ENCODE measurements around the gene SPINT1. TPM values are rescaled to one million over a fixed set of nuclear protein-coding genes. Genes with fewer than 3 reads are reported as not detected.
A peak's percentile ranks its signal among the peaks of the same experiment; 100 is the strongest.

The SPINT1 gene
- total RNA-seq, 1 donor from 2014 or later, result 0.87 TPM

GRCh38 chr15:40803688-40804087 lies 40.2 kb upstream of the SPINT1 start:
- TF ChIP-seq CTCF (IDR thresholded peaks at IDR 0.05), result no peak
- no peaks in the 10 kb centered on the region for H3K27me3 Mint-ChIP-seq (ENCODE audit: low read depth)
- no peaks in the 10 kb centered on the region for H3K9me3 Mint-ChIP-seq (ENCODE audit: low read depth)
- no peak for DNase-seq (ENCODE audit: low spot score)
- H3K4me3 Mint-ChIP-seq (ENCODE audit: unreplicated experiment), result no peak overlapping the region
- H3K36me3 Mint-ChIP-seq (ENCODE audit: low read depth), result peaks cover 5% of the 10 kb centered on the region
- peaks cover 16% of the 10 kb centered on the region for H3K4me1 Mint-ChIP-seq (ENCODE audit: low read depth)
- no peak overlapping the region for H3K27ac Mint-ChIP-seq (ENCODE audit: unreplicated experiment)

DNA sequence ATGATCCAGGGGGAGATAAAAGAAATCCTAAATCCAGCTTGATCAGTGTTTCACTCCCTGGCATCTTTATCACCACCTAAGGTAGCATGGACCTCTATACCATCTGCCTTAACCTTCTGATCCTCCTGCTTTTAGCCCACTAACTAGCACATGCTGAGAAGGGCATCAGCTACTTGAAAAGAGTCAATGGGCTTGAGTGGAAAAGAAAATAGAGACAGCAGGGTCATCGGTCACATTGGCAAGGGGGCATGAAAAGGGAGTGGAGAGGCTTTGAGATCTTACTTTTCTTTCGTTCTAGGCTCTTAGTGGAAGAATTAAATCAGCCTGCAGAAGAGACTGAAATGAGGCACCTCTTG lies 37.2 kb upstream of the SPINT1 start:
- peaks cover 5% of the 10 kb centered on the region for H3K36me3 Mint-ChIP-seq (ENCODE audit: low read depth)
- peak overlapping the region; percentile 88 for H3K4me3 Mint-ChIP-seq (ENCODE audit: unreplicated experiment)
- no peak for TF ChIP-seq CTCF (IDR thresholded peaks at IDR 0.05)
- no peak for DNase-seq (ENCODE audit: low spot score)
- H3K27ac Mint-ChIP-seq (ENCODE audit: unreplicated experiment), result peak overlapping the region; percentile 90
- no peaks in the 10 kb centered on the region for H3K9me3 Mint-ChIP-seq (ENCODE audit: low read depth)
- H3K4me1 Mint-ChIP-seq (ENCODE audit: low read depth), result peaks cover 16% of the 10 kb centered on the region
- H3K27me3 Mint-ChIP-seq (ENCODE audit: low read depth), result no peaks in the 10 kb centered on the region

- Mint-ChIP-seq H3K4me3 (ENCODE audit: unreplicated experiment) (peak within 1 kb of the TSS; percentile 88), H3K9me3 (ENCODE audit: low read depth) (no peaks in the 10 kb centered on the region), H3K36me3 (ENCODE audit: low read depth) (peaks cover 5% of the 10 kb centered on the region), H3K4me1 (ENCODE audit: low read depth) (peaks cover 16% of the 10 kb centered on the region), H3K27ac (ENCODE audit: unreplicated experiment) (peak within 1 kb of the TSS; percentile 90), H3K27me3 (ENCODE audit: low read depth) (no peaks in the 10 kb centered on the region)
- DNase-seq (ENCODE audit: low spot score), result peak; percentile 99
- peak; percentile 47 for TF ChIP-seq CTCF (IDR thresholded peaks at IDR 0.05)
Observed at GRCh38 chr15:40807028-40807887, 36.6 kb upstream of the SPINT1 start, which contains the start of the genes DNAJC17 and ZFYVE19. Gene DNAJC17 (minus strand): TSS chr15:40807473. CDS start chr15:40807446, 27 bp downstream. Gene ZFYVE19 (plus strand): TSS chr15:40807089. CDS start chr15:40807590, 501 bp downstream.

DNA sequence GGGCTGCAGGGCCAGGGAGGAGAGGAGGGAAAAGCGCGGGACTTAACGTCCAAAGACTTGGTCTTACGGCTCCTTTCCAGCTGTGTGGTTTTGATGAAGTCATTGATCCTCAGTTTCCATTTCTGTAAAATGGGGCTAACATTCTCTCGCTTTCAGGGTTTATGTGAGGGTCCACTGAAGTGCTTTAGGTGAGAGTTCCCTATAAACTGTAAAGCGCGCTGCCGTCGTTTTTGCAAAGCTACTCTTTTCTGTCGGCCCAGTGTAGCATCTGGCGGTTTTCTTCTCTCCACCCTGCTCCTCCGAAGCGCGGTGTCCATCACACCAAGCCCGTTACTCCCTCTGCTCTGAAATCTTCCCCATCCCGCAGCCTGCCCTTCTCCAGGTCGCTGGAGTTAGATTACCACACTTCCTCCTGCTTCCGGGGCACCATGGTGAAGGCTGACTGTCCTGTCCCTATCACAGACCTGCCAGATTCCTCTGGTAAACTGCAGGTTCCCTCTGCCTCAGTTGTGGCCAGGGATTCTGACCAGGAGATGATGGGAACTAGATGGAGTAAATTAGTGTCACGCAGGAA lies 35.9 kb upstream of the SPINT1 start:
- DNase-seq (ENCODE audit: low spot score), result no peak
- no peak for TF ChIP-seq CTCF (IDR thresholded peaks at IDR 0.05)
- peaks cover 16% of the 10 kb centered on the region for H3K4me1 Mint-ChIP-seq (ENCODE audit: low read depth)
- H3K27ac Mint-ChIP-seq (ENCODE audit: unreplicated experiment), result peak overlapping the region; percentile 32
- H3K9me3 Mint-ChIP-seq (ENCODE audit: low read depth), result no peaks in the 10 kb centered on the region
- peaks cover 5% of the 10 kb centered on the region for H3K36me3 Mint-ChIP-seq (ENCODE audit: low read depth)
- H3K4me3 Mint-ChIP-seq (ENCODE audit: unreplicated experiment), result peak overlapping the region; percentile 88
- no peaks in the 10 kb centered on the region for H3K27me3 Mint-ChIP-seq (ENCODE audit: low read depth)

- Mint-ChIP-seq H3K4me1 (ENCODE audit: low read depth) (peaks cover 16% of the 10 kb centered on the region), H3K4me3 (ENCODE audit: unreplicated experiment) (no peak overlapping the region), H3K9me3 (ENCODE audit: low read depth) (no peaks in the 10 kb centered on the region), H3K27ac (ENCODE audit: unreplicated experiment) (no peak overlapping the region), H3K36me3 (ENCODE audit: low read depth) (peaks cover 8% of the 10 kb centered on the region), H3K27me3 (ENCODE audit: low read depth) (no peaks in the 10 kb centered on the region)
- no peak for DNase-seq (ENCODE audit: low spot score)
- TF ChIP-seq CTCF (IDR thresholded peaks at IDR 0.05), result no peak
Observed at GRCh38 chr15:40808861-40809450, 34.9 kb upstream of the SPINT1 start.
